A549 (cell line): ENCODE measurements around the gene CHCHD6. TPM values are rescaled to one million over a fixed set of nuclear protein-coding genes. Genes with fewer than 3 reads are reported as not detected.

ENCODE experiments used
- ATAC-seq, 2 experiments: fragments of 200-7000 bp in 1 of 2; fragments of >200 bp in 1 of 2; cut with Nextera tagmentation in 1 of 2; cut with Tn5 transposase in 1 of 2; 3 replicates each; pipeline versions ENCODE4 v1.8.0 to v1.9.1; 2018 to 2020; ENCODE audit warnings: mild to moderate bottlenecking in 1 of 2, moderate library complexity in 1 of 2
- CTCF ChIA-PET: fragments of 300-600 bp; sonication (Branson Sonifier 250); formaldehyde crosslinking; extraction: SDS; loops from one replicate; lab custom pipeline; 2021; ENCODE audit warnings: antibody characterized with exemption, inconsistent platforms; lab: Yijun Ruan, JAX
- POLR2A ChIA-PET: fragments of 350-600 bp; formaldehyde crosslinking; extraction: SDS; loops from one replicate; lab custom pipeline; 2021; ENCODE audit warnings: antibody characterized with exemption, inconsistent platforms; lab: Yijun Ruan, JAX
- DNase-seq, 2 experiments: peaks; one replicate each; pipeline versions ENCODE4 v3.0.0 to v3.0.0-alpha.2; 2011 to 2016; ENCODE audit warnings: low read depth in 1 of 2, low spot score in 1 of 2
- FAIRE-seq: peaks from 2 replicates; lab custom pipeline; 2011; peaks lifted over from hg19 to GRCh38; lab: Jason Lieb, UNC
- H3K27ac ChIP-seq, 2 experiments: fragments of >200 bp; sonication (Bioruptor Twin); formaldehyde crosslinking; 3 replicates each; pipeline ENCODE4 v1.5.1; 2016 to 2017
- H3K4me1 ChIP-seq: fragments of >200 bp; sonication (Bioruptor Twin); formaldehyde crosslinking; 3 replicates; pipeline ENCODE4 v1.6.1; 2016
- H3K4me2 ChIP-seq: fragments of >200 bp; sonication (Bioruptor Twin); formaldehyde crosslinking; 3 replicates; pipeline ENCODE4 v1.6.1; 2016
- H3K4me3 ChIP-seq: fragments of >200 bp; sonication (Bioruptor Twin); formaldehyde crosslinking; 3 replicates; pipeline ENCODE4 v1.5.1; 2016
- H3K9me3 ChIP-seq: fragments of >200 bp; sonication (Bioruptor Twin); formaldehyde crosslinking; 3 replicates; pipeline ENCODE4 v1.6.1; 2016
- BHLHE40 ChIP-seq: IDR thresholded peaks from 2 replicates; pipeline ENCODE4 v1.6.1; 2012; ENCODE audit warnings: low read depth, low read length, inconsistent platforms
- CBX2 ChIP-seq: fragments of 200-600 bp; sonication (generic); IDR thresholded peaks from 2 replicates; pipeline ENCODE4 v1.6.1; 2016; ENCODE audit warnings: low read depth, mild to moderate bottlenecking, borderline replicate concordance
- CEBPB ChIP-seq, 2 experiments: fragments of >200 bp in 1 of 2; sonication (Bioruptor Twin) in 1 of 2; formaldehyde crosslinking in 1 of 2; IDR thresholded peaks; 2 replicates each; pipeline ENCODE4 v1.6.1; 2012 to 2016
- CHD4 ChIP-seq: fragments of 200-600 bp; sonication (generic); IDR thresholded peaks from 2 replicates; pipeline ENCODE4 v1.6.1; 2016; ENCODE audit warnings: antibody characterized with exemption, mild to moderate bottlenecking, borderline replicate concordance
- E2F6 ChIP-seq: IDR thresholded peaks from 2 replicates; pipeline ENCODE4 v1.6.1; 2012; ENCODE audit warnings: low read depth, borderline replicate concordance
- EHF ChIP-seq: fragments of 250-450 bp; sonication (Bioruptor Pico); IDR thresholded peaks from 2 replicates; pipeline ENCODE4 v1.5.0; 2020; ENCODE audit warnings: mild to moderate bottlenecking
- EHMT2 ChIP-seq: fragments of 200-600 bp; sonication (generic); IDR thresholded peaks from 2 replicates; pipeline ENCODE4 v1.6.1; 2016; ENCODE audit warnings: antibody characterized with exemption, low read depth, mild to moderate bottlenecking, moderate library complexity
- ELK1 ChIP-seq: fragments of 150-350 bp; IDR thresholded peaks from 2 replicates; pipeline ENCODE4 v1.6.1; 2014; ENCODE audit warnings: low read depth, mild to moderate bottlenecking, low read length
- EP300 ChIP-seq, 2 experiments: fragments of >200 bp; sonication (Bioruptor Twin); formaldehyde crosslinking; IDR thresholded peaks; 2 replicates in 1 of 2; 3 replicates in 1 of 2; pipeline ENCODE4 v1.6.1; 2016 to 2017
- ESRRA ChIP-seq: fragments of 150-350 bp; IDR thresholded peaks from 2 replicates; pipeline ENCODE4 v1.6.1; 2014; ENCODE audit warnings: mild to moderate bottlenecking, low read length, borderline replicate concordance
- FOSB ChIP-seq: fragments of 250-450 bp; sonication (Bioruptor Pico); IDR thresholded peaks from 2 replicates; pipeline ENCODE4 v1.5.0; 2020; ENCODE audit warnings: mild to moderate bottlenecking, moderate library complexity
- FOSL2 ChIP-seq, 2 experiments: fragments of 450-650 bp in 1 of 2; fragments of >200 bp in 1 of 2; sonication (Bioruptor Twin) in 1 of 2; formaldehyde crosslinking; IDR thresholded peaks; 2 replicates each; pipeline versions ENCODE4 v1.5.0 to v1.6.1; 2016 to 2020; ENCODE audit warnings: mild to moderate bottlenecking in 1 of 2, moderate library complexity in 1 of 2
- FOXS1 ChIP-seq: fragments of 250-450 bp; sonication (Bioruptor Pico); IDR thresholded peaks from 2 replicates; pipeline ENCODE4 v1.5.0; 2020; ENCODE audit warnings: mild to moderate bottlenecking, moderate library complexity
- GATA3 ChIP-seq: IDR thresholded peaks from 2 replicates; pipeline ENCODE4 v1.6.1; 2012; ENCODE audit warnings: borderline replicate concordance
- HDAC2 ChIP-seq: fragments of 200-600 bp; sonication (generic); IDR thresholded peaks from 2 replicates; pipeline ENCODE4 v1.6.1; 2016
- HES2 ChIP-seq: fragments of >200 bp; sonication (Bioruptor Twin); formaldehyde crosslinking; IDR thresholded peaks from 2 replicates; pipeline ENCODE4 v1.6.1; 2016
- HEYL ChIP-seq: fragments of 250-450 bp; sonication (Bioruptor Pico); IDR thresholded peaks from 2 replicates; pipeline ENCODE4 v1.8.0; 2021; ENCODE audit warnings: mild to moderate bottlenecking, moderate library complexity
- HMGXB4 ChIP-seq: fragments of 250-450 bp; sonication (Bioruptor Pico); IDR thresholded peaks from 2 replicates; pipeline ENCODE4 v1.5.0; 2021; ENCODE audit warnings: mild to moderate bottlenecking, moderate library complexity, borderline replicate concordance
- HOXA7 ChIP-seq: fragments of 250-450 bp; sonication (Bioruptor Pico); IDR thresholded peaks from 2 replicates; pipeline ENCODE4 v1.5.0; 2020; ENCODE audit warnings: mild to moderate bottlenecking, moderate library complexity
- JUN ChIP-seq, 2 experiments: fragments of >200 bp; sonication (Bioruptor Twin); formaldehyde crosslinking; IDR thresholded peaks; 2 replicates in 1 of 2; 3 replicates in 1 of 2; pipeline ENCODE4 v1.6.1; 2016 to 2017
- KDM1A ChIP-seq: fragments of 200-600 bp; sonication (generic); IDR thresholded peaks from 2 replicates; pipeline ENCODE4 v1.6.1; 2016; ENCODE audit warnings: low read depth, mild to moderate bottlenecking
- KDM5A ChIP-seq: fragments of 200-600 bp; sonication (generic); IDR thresholded peaks from 2 replicates; pipeline ENCODE4 v1.6.1; 2016; ENCODE audit warnings: antibody characterized with exemption, mild to moderate bottlenecking
- MAX ChIP-seq: IDR thresholded peaks from 2 replicates; pipeline ENCODE4 v1.6.1; 2012
- MAZ ChIP-seq: fragments of 150-350 bp; IDR thresholded peaks from 2 replicates; pipeline ENCODE4 v1.6.1; 2014; ENCODE audit warnings: antibody characterized with exemption, low read depth, low read length, borderline replicate concordance
- MYC ChIP-seq: IDR thresholded peaks from 2 replicates; pipeline ENCODE4 v1.6.1; 2012; ENCODE audit warnings: mild to moderate bottlenecking, inconsistent platforms, low read length, improper control_type of control experiment, borderline replicate concordance
- NR3C1 ChIP-seq: fragments of >200 bp; sonication (Bioruptor Twin); formaldehyde crosslinking; IDR thresholded peaks from 3 replicates; pipeline ENCODE4 v1.6.1; 2017
- PHF8 ChIP-seq: fragments of 200-600 bp; sonication (generic); IDR thresholded peaks from 2 replicates; pipeline ENCODE4 v1.6.1; 2016; ENCODE audit warnings: low read depth, mild to moderate bottlenecking, antibody characterized with exemption, moderate library complexity, borderline replicate concordance
- RARB ChIP-seq: fragments of 250-450 bp; sonication (Bioruptor Pico); IDR thresholded peaks from 2 replicates; pipeline ENCODE4 v1.8.0; 2021; ENCODE audit warnings: mild to moderate bottlenecking, moderate library complexity
- RCOR1 ChIP-seq: fragments of 150-350 bp; IDR thresholded peaks from 2 replicates; pipeline ENCODE4 v1.6.1; 2014; ENCODE audit warnings: antibody characterized with exemption, low read length, low read depth
- SMC3 ChIP-seq: fragments of >200 bp; sonication (Bioruptor Twin); formaldehyde crosslinking; IDR thresholded peaks from 3 replicates; pipeline ENCODE4 v1.6.1; 2018; ENCODE audit warnings: inconsistent platforms
- TFCP2L1 ChIP-seq: fragments of 250-450 bp; sonication (Bioruptor Pico); IDR thresholded peaks from 2 replicates; pipeline ENCODE4 v1.5.0; 2021; ENCODE audit warnings: mild to moderate bottlenecking
- TP53 ChIP-seq: fragments of 250-450 bp; sonication (Bioruptor Pico); IDR thresholded peaks from 2 replicates; pipeline ENCODE4 v1.5.0; 2021; ENCODE audit warnings: mild to moderate bottlenecking, moderate library complexity
- ZSCAN20 ChIP-seq: fragments of 250-450 bp; sonication (Bioruptor Pico); IDR thresholded peaks from 2 replicates; pipeline ENCODE4 v1.8.0; 2022; ENCODE audit warnings: mild to moderate bottlenecking, moderate library complexity
- WGBS: methylation state at CpG from one replicate; pipeline ENCODE4 v1.1.6; 2017; ENCODE audit errors: missing lambda C conversion rate; 5-methylcytosine and 5-hydroxymethylcytosine counted together
- polyA plus RNA-seq, 4 experiments: library from polyadenylated mRNA; depleted of rRNA in 3 of 4; stranded (reverse); fragments of >200 nt; fragmentation: RNase III in 1 of 4; extraction: RNeasy Plus Mini Kit Qiagen cat#74134 plus additional on column Dnase treatment in 1 of 4; gene quantifications; 2 replicates in 3 of 4; 3 replicates in 1 of 4; pipeline ENCODE4 v1.2.3, GENCODE V29; 2011 to 2017

The CHCHD6 gene
- polyA plus RNA-seq, 2 of the 4 experiments (the other 2 are of a cell fraction), result 15.0 to 18.1 TPM

GRCh38 chr3:126997455-126998038, 293.5 kb downstream of the CHCHD6 start:
- ChIA-PET CTCF (no interaction called here), POLR2A (no interaction called here)
- Histone ChIP-seq H3K4me1 (no peaks in the 10 kb centered on the region), H3K27ac (no peak overlapping the region), H3K4me2 (no peak overlapping the region), H3K9me3 (no peaks in the 10 kb centered on the region), H3K4me3 (no peak overlapping the region)
- no peak for TF ChIP-seq MAZ
- no peak for TF ChIP-seq RARB (CRISPR knock-in tag)
- TF ChIP-seq E2F6, result no peak
- no peak for TF ChIP-seq KDM1A
- TF ChIP-seq PHF8, result no peak
- no peak for TF ChIP-seq ELK1
- TF ChIP-seq JUN (IDR thresholded peaks at IDR 0.05), result no peak
- no peak for TF ChIP-seq FOSL2 (IDR thresholded peaks at IDR 0.05)
- no peak for TF ChIP-seq FOSL2 (CRISPR knock-in tag; IDR thresholded peaks at IDR 0.05)
- no peak for TF ChIP-seq NR3C1
- TF ChIP-seq HES2, result no peak
- no peak for TF ChIP-seq MYC
- no peak for TF ChIP-seq FOSB
- TF ChIP-seq ESRRA, result no peak
- no peak for TF ChIP-seq EP300 (IDR thresholded peaks at IDR 0.05)
- no peak for TF ChIP-seq CHD4
- no peak for TF ChIP-seq EHMT2
- no peak for TF ChIP-seq FOXS1 (CRISPR knock-in tag)
- FAIRE-seq (no peak), DNase-seq (no peak), ATAC-seq (no peak)
- WGBS, result 100% methylated on average over 3 of the region's 19 CpGs

- ATAC-seq (no peak), FAIRE-seq (no peak)
- no peak overlapping the region for H3K27ac ChIP-seq
- POLR2A ChIA-PET, result no interaction called here
- no peak overlapping the region for H3K4me3 ChIP-seq
- 96% methylated on average over 4 of the region's 4 CpGs for WGBS
- CTCF ChIA-PET, result no interaction called here
- TF ChIP-seq RCOR1 (no peak), HEYL (CRISPR knock-in tag) (no peak), CEBPB (IDR thresholded peaks at IDR 0.05) (no peak), PHF8 (no peak), ZSCAN20 (CRISPR knock-in tag) (no peak), BHLHE40 (no peak), GATA3 (no peak), TFCP2L1 (CRISPR knock-in tag) (no peak)
- TF ChIP-seq, all 56 proteins: peak for 0
- no peaks in the 10 kb centered on the region for H3K9me3 ChIP-seq
- no peak for DNase-seq
- H3K4me1 ChIP-seq, result no peaks in the 10 kb centered on the region
- no peak overlapping the region for H3K4me2 ChIP-seq
Measured at GRCh38 chr3:126998320-126998719, 294.3 kb downstream of the CHCHD6 start.

- Histone ChIP-seq H3K4me3 (no peak overlapping the region), H3K4me2 (no peak overlapping the region), H3K4me1 (no peaks in the 10 kb centered on the region), H3K9me3 (no peaks in the 10 kb centered on the region), H3K27ac (no peak overlapping the region)
- ATAC-seq (no peak), FAIRE-seq (no peak), DNase-seq (no peak)
- POLR2A ChIA-PET, result no interaction called here
- WGBS, result 33% methylated on average over 1 of the region's 3 CpGs
- CTCF ChIA-PET, result interaction anchor here (1.2 kb wide), 1 partner anchor 247 kb away, joined by 3 read pairs; no protein-coding TSS in a partner anchor
- no peak for TF ChIP-seq CBX2
- no peak for TF ChIP-seq TP53
- TF ChIP-seq SMC3, result no peak
- TF ChIP-seq HMGXB4 (CRISPR knock-in tag), result no peak
- no peak for TF ChIP-seq HOXA7 (CRISPR knock-in tag)
- TF ChIP-seq HDAC2, result no peak
- TF ChIP-seq KDM5A, result no peak
- no peak for TF ChIP-seq MAX
- TF ChIP-seq ESRRA, result no peak
- TF ChIP-seq JUN (IDR thresholded peaks at IDR 0.05), result no peak
- TF ChIP-seq EHF (CRISPR knock-in tag), result no peak
Measured at GRCh38 chr3:126998728-126999127, 294.7 kb downstream of the CHCHD6 start.
